Measurements from ENCODE around the gene ADARB2. TPM values are rescaled to one million over a fixed set of nuclear protein-coding genes. Genes with fewer than 3 reads are reported as not detected.

ADARB2 gene
- total RNA-seq, 1 donor from 2014 or later, result 0.08 TPM

GRCh38 chr10:1370298-1370697 is 367.0 kb downstream of the ADARB2 start:
- peaks cover 9% of the 10 kb centered on the region for H3K27me3 ChIP-seq (ENCODE audit: control insufficient read depth, insufficient read depth, low read length)
- TF ChIP-seq, protein P1, sequence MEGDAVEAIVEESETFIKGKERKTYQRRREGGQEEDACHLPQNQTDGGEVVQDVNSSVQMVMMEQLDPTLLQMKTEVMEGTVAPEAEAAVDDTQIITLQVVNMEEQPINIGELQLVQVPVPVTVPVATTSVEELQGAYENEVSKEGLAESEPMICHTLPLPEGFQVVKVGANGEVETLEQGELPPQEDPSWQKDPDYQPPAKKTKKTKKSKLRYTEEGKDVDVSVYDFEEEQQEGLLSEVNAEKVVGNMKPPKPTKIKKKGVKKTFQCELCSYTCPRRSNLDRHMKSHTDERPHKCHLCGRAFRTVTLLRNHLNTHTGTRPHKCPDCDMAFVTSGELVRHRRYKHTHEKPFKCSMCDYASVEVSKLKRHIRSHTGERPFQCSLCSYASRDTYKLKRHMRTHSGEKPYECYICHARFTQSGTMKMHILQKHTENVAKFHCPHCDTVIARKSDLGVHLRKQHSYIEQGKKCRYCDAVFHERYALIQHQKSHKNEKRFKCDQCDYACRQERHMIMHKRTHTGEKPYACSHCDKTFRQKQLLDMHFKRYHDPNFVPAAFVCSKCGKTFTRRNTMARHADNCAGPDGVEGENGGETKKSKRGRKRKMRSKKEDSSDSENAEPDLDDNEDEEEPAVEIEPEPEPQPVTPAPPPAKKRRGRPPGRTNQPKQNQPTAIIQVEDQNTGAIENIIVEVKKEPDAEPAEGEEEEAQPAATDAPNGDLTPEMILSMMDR (IDR thresholded peaks at IDR 0.05; ENCODE audit: insufficient read depth, low read length, poor library complexity, severe bottlenecking), result no peak
- DNase-seq (ENCODE audit: low read depth), result no peak
- H3K36me3 ChIP-seq (ENCODE audit: control insufficient read depth, insufficient read depth, low read length), result no peaks in the 10 kb centered on the region
- no peak overlapping the region for H3K4me3 ChIP-seq (ENCODE audit: low read depth, low read length)

DNA sequence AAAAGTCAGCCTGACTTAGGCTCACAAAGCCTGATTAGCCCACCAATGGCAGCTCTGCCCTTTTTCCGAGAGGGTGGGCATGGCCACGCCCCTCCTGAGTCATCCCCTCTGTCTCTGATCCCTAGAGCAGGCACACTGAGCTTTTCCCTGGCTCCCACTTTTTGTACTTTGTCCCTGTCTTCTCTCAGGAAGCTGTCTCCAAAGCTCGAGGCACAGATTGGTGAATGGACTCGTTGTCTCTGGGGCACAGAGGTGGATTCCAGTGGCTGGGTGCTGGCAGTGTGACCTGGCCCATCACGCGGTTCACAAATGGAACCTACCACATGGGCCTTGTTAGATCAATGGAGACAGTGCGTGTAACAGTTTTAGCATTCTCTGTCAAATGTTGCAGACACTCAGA is 367.7 kb downstream of the ADARB2 start:
- H3K36me3 ChIP-seq (ENCODE audit: control insufficient read depth, insufficient read depth, low read length), result no peaks in the 10 kb centered on the region

GRCh38 chr10:1369197-1369596 is 368.1 kb downstream of the ADARB2 start:
- TF ChIP-seq, protein P1 (IDR thresholded peaks at IDR 0.05; ENCODE audit: insufficient read depth, low read length, poor library complexity, severe bottlenecking), result no peak
- no peak for DNase-seq (ENCODE audit: low read depth)
- Histone ChIP-seq H3K27me3 (ENCODE audit: control insufficient read depth, insufficient read depth, low read length) (peaks cover 1% of the 10 kb centered on the region), H3K4me3 (ENCODE audit: low read depth, low read length) (no peak overlapping the region), H3K36me3 (ENCODE audit: control insufficient read depth, insufficient read depth, low read length) (no peaks in the 10 kb centered on the region)

More for the DNA sequence above, 367.7 kb downstream of the ADARB2 start:
- TF ChIP-seq, protein P1 (IDR thresholded peaks at IDR 0.05; ENCODE audit: insufficient read depth, low read length, poor library complexity, severe bottlenecking), result no peak
- no peak overlapping the region for H3K4me3 ChIP-seq (ENCODE audit: low read depth, low read length)
- peaks cover 6% of the 10 kb centered on the region for H3K27me3 ChIP-seq (ENCODE audit: control insufficient read depth, insufficient read depth, low read length)
- no peak for DNase-seq (ENCODE audit: low read depth)

- H3K36me3 ChIP-seq (ENCODE audit: control insufficient read depth, insufficient read depth, low read length), result no peaks in the 10 kb centered on the region
- TF ChIP-seq, protein P1 (IDR thresholded peaks at IDR 0.05; ENCODE audit: insufficient read depth, low read length, poor library complexity, severe bottlenecking), result no peak
- no peak overlapping the region for H3K4me3 ChIP-seq (ENCODE audit: low read depth, low read length)
- H3K27me3 ChIP-seq (ENCODE audit: control insufficient read depth, insufficient read depth, low read length), result no peaks in the 10 kb centered on the region
- no peak for DNase-seq (ENCODE audit: low read depth)
These were observed 368.5 kb downstream of the ADARB2 start for GRCh38 chr10:1368842-1369171.

DNA sequence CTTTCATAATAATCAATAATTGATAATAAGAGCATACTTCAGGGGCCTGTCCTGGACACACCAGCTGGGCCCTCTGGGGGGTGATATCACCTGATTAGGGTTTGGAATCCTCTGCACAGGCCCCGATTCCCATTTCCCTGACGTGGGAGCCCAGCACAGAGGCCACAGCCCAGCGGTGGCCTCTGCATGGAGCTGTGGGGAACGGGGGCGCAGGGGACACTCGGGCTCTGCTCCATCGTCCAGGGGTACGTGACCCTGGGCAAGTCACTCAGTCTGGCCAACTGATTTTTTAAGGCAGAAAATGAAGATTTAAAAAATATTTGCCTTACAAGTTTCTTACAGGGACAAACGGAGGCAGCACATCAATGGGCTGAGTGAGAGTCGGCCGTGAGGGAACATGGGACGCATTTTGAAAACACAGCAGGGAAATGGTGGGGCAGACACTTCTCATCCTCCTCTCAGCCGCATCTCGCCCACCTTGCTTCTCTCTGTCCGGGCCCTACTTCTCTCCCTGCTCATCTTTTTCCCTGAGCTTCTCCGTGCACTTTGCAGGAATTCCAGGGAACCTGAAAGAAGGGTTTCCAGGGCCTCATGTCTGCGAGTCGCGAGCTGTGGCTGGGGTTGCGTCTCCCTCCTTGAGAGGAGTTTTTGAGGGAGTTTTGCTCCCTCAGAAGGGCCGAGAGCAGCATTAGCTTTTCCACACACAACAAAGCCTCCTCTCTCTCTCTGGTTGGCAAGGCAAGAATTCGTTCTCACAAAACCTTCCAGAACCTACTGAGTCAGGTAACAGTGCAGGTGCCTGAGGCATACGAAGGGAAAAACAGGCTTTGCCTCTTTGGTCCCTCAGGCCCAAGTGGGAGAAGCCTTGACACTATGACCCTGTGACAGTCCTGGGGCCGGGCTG is 369.1 kb downstream of the ADARB2 start:
- Histone ChIP-seq H3K36me3 (ENCODE audit: control insufficient read depth, insufficient read depth, low read length) (no peaks in the 10 kb centered on the region), H3K4me3 (ENCODE audit: low read depth, low read length) (no peak overlapping the region), H3K27me3 (ENCODE audit: control insufficient read depth, insufficient read depth, low read length) (peaks cover 4% of the 10 kb centered on the region)
- DNase-seq (ENCODE audit: low read depth), result no peak
- TF ChIP-seq, protein P1 (IDR thresholded peaks at IDR 0.05; ENCODE audit: insufficient read depth, low read length, poor library complexity, severe bottlenecking), result no peak

Data from kidney epithelial cell (primary cell).